ENCODE data around the gene COG3.

DNA sequence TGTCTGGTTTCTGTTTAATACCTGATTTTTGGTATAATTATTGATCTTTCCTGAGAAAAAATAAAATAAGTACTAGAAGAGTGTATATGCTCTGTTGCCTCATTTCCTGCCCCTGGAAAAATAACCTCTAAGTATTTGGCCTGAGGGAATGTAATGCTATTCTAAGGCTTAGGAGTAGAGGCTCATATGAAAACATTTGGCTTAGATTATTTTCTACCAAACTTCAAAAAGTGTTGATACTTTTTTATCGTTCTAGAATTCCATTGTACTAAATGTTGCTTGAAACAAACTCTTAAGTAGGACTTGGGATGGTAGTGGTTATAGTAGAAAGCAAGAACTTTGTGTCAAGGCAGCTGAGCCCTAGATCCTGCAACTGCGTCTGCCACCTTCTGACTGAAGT is 57.8 kb downstream of the COG3 start:
- TF ChIP-seq CTCF (IDR thresholded peaks at IDR 0.05; ENCODE audit: extremely low read depth in 1 of 2, insufficient read depth in 1 of 2, low read depth in 1 of 2, low read length in 2 of 2), result no peak
- no peak for TF ChIP-seq POLR2A (IDR thresholded peaks at IDR 0.05; ENCODE audit: low read depth, low read length)
- no peak for TF ChIP-seq EZH2 (IDR thresholded peaks at IDR 0.05; ENCODE audit: borderline replicate concordance, low read depth, low read length, severe bottlenecking)
- TF ChIP-seq POLR2AphosphoS5 (IDR thresholded peaks at IDR 0.05; ENCODE audit: insufficient read depth, low read depth, low read length), result no peak
- TF ChIP-seq FOS (IDR thresholded peaks at IDR 0.05; ENCODE audit: borderline replicate concordance, insufficient read depth, low read length), result no peak
- no peak for TF ChIP-seq MYC (IDR thresholded peaks at IDR 0.05; ENCODE audit: low read depth, low read length)
- TF ChIP-seq JUN (IDR thresholded peaks at IDR 0.05; ENCODE audit: borderline replicate concordance, insufficient read depth, insufficient read length, low read depth), result no peak
